PC-3 (cell line): Measurements from ENCODE around the gene LZTFL1. TPM values are rescaled to one million over a fixed set of nuclear protein-coding genes. Genes with fewer than 3 reads are reported as not detected.

Source experiments
- ATAC-seq: fragments of 200-7000 bp; cut with Tn5 transposase; 2 replicates; pipeline ENCODE4 v1.9.1; 2020; ENCODE audit warnings: mild to moderate bottlenecking, moderate library complexity
- BruUV-seq: library from RNA; stranded (reverse); fragments of 400-500 nt; replicated peaks from 2 replicates; lab custom pipeline; 2021; lab: Mats Ljungman, UMichigan
- CTCF ChIA-PET: fragments of 300-600 bp; sonication (Branson Sonifier 250); formaldehyde crosslinking; loops from one replicate; lab custom pipeline; 2022; ENCODE audit warnings: antibody characterized with exemption; lab: Charles Lee
- POLR2A ChIA-PET: fragments of 300-600 bp; sonication (Branson Sonifier 250); formaldehyde crosslinking; loops from one replicate; lab custom pipeline; 2022; ENCODE audit warnings: antibody characterized with exemption; ENCODE audit not compliant: unreplicated experiment; lab: Charles Lee
- DNase-seq: peaks from one replicate; pipeline ENCODE4 v3.0.0-alpha.2; 2015
- H2AFZ ChIP-seq: fragments of 300-600 bp; sonication (generic); 2 replicates; pipeline ENCODE4 v1.6.0; 2016; ENCODE audit warnings: antibody characterized with exemption, low read length
- H3F3A ChIP-seq: fragments of 300-600 bp; sonication (generic); one replicate; pipeline ENCODE4 v1.6.0; 2017; ENCODE audit warnings: antibody characterized with exemption, low read length, control low read depth, mild to moderate bottlenecking; ENCODE audit not compliant: unreplicated experiment
- H3K27ac ChIP-seq: fragments of 300-600 bp; sonication (generic); 2 replicates; pipeline ENCODE4 v1.5.1; 2016; ENCODE audit warnings: mild to moderate bottlenecking, low read length
- H3K27me3 ChIP-seq: fragments of 300-600 bp; sonication (generic); 2 replicates; pipeline ENCODE4 v1.6.1; 2016; ENCODE audit warnings: low read length, mixed read lengths
- H3K36me3 ChIP-seq: fragments of 300-600 bp; sonication (generic); 2 replicates; pipeline ENCODE4 v1.6.1; 2016; ENCODE audit warnings: low read depth, mixed run types, low read length, mixed read lengths
- H3K4me1 ChIP-seq: fragments of 300-600 bp; sonication (generic); 2 replicates; pipeline ENCODE4 v1.5.1; 2016; ENCODE audit warnings: low read length; ENCODE audit not compliant: insufficient read depth
- H3K4me2 ChIP-seq: fragments of 300-600 bp; sonication (generic); 2 replicates; pipeline ENCODE4 v1.6.0; 2016; ENCODE audit warnings: low read length
- H3K4me3 ChIP-seq: fragments of 300-600 bp; sonication (generic); 2 replicates; pipeline ENCODE4 v1.5.1; 2016; ENCODE audit warnings: mild to moderate bottlenecking, low read length, mixed read lengths
- H3K79me2 ChIP-seq: fragments of 300-600 bp; sonication (generic); 2 replicates; pipeline ENCODE4 v1.6.1; 2017; ENCODE audit warnings: low read length, mixed read lengths
- H3K9ac ChIP-seq: fragments of 300-600 bp; sonication (generic); 2 replicates; pipeline ENCODE4 v1.6.0; 2016; ENCODE audit warnings: mild to moderate bottlenecking, low read length
- H3K9me2 ChIP-seq: fragments of 300-600 bp; sonication (generic); replicated peaks from 2 replicates; pipeline ENCODE4 v1.6.1; 2016; ENCODE audit warnings: mixed run types, low read length, mixed read lengths
- H3K9me3 ChIP-seq: fragments of 300-600 bp; sonication (generic); 2 replicates; pipeline ENCODE4 v1.6.1; 2016; ENCODE audit warnings: low read length, mixed read lengths
- H4K20me1 ChIP-seq: fragments of 300-600 bp; sonication (generic); 2 replicates; pipeline ENCODE4 v1.6.1; 2016; ENCODE audit warnings: low read length, mixed read lengths
- CTCF ChIP-seq: fragments of 300-600 bp; sonication (generic); conservative IDR thresholded peaks from 2 replicates; pipeline ENCODE4 v1.5.1; 2017; ENCODE audit warnings: antibody characterized with exemption, low read depth, mild to moderate bottlenecking, low read length
- EZH2 ChIP-seq: fragments of 300-600 bp; sonication (generic); IDR thresholded peaks from one replicate; pipeline ENCODE4 v1.6.1; 2017; ENCODE audit warnings: antibody characterized with exemption, mild to moderate bottlenecking, low read length; ENCODE audit not compliant: unreplicated experiment
- EZH2phosphoT487 ChIP-seq: fragments of 300-600 bp; sonication (generic); IDR thresholded peaks from 2 replicates; pipeline ENCODE4 v1.6.1; 2018; ENCODE audit warnings: mild to moderate bottlenecking, antibody characterized with exemption, low read length, borderline replicate concordance
- intact Hi-C: fragments of 100-400 bp; cut with micrococcal nuclease; formaldehyde crosslinking; loops from 2 replicates; pipeline ENCODE4 v1.9.0; 2023
- total RNA-seq: library from RNA; depleted of rRNA; stranded (reverse); fragments of >200 nt; gene quantifications from 2 replicates; pipeline ENCODE4 v1.2.3, GENCODE V29; 2014

Gene LZTFL1
- total RNA-seq, 1 experiment from 2014 or later: 14.2 TPM

DNA sequence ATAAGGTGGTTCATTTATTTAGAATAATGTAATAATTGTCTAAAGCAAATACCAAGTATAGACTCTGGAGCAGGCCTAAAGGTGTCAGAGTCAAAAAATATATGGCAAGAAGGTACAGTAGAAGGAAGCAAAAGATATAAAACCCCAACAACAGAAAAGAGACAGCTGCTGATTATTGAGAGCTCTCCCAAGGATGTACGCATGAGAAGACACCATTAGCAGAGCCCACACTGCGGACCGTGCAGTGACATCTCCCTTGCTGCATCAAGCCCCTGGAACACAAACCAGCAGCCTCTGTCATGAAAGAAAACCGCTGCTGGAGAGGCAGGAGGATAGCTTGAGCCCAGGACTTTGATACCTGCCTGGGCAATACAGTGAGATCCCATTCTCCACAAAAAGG, 27.6 kb downstream of the LZTFL1 start:
- DNase-seq (no peak), ATAC-seq (no peak)
- H4K20me1 ChIP-seq: no peaks in the 10 kb centered on the region
- no peak overlapping the region for H3K27ac ChIP-seq
- peaks cover 12% of the 10 kb centered on the region for H3F3A ChIP-seq
- H3K27me3 ChIP-seq: no peaks in the 10 kb centered on the region
- H2AFZ ChIP-seq: no peak overlapping the region
- no peak overlapping the region for H3K4me3 ChIP-seq
- TF ChIP-seq EZH2 (no peak), CTCF (no peak), EZH2phosphoT487 (no peak)
- no peaks in the 10 kb centered on the region for H3K36me3 ChIP-seq
- intact Hi-C loops: no loop called here
- CTCF ChIA-PET: interaction anchor here (0.6 kb wide), 1 partner anchor 67 kb away, joined by 3 read pairs; no protein-coding TSS in a partner anchor
- no TSS peak for BruUV-seq
- H3K4me1 ChIP-seq: peaks cover 35% of the 10 kb centered on the region
- H3K79me2 ChIP-seq: no peaks in the 10 kb centered on the region
- POLR2A ChIA-PET: no interaction called here
- no peak overlapping the region for H3K9ac ChIP-seq
- no peak overlapping the region for H3K4me2 ChIP-seq
- no peaks in the 10 kb centered on the region for H3K9me2 ChIP-seq
- H3K9me3 ChIP-seq: no peaks in the 10 kb centered on the region

- no peaks in the 10 kb centered on the region for H3K9me2 ChIP-seq
- ATAC-seq: no peak
- CTCF ChIA-PET: no interaction called here
- H3K9me3 ChIP-seq: no peaks in the 10 kb centered on the region
- no peaks in the 10 kb centered on the region for H3K27me3 ChIP-seq
- no peak overlapping the region for H2AFZ ChIP-seq
- POLR2A ChIA-PET: interaction anchor here (0.7 kb wide), 1 partner anchor 11 kb away, joined by 4 read pairs; no protein-coding TSS in a partner anchor
- no peak for DNase-seq
- no peaks in the 10 kb centered on the region for H3K36me3 ChIP-seq
- no peak overlapping the region for H3K4me3 ChIP-seq
- no TSS peak for BruUV-seq
- no peaks in the 10 kb centered on the region for H4K20me1 ChIP-seq
- no peak overlapping the region for H3K4me2 ChIP-seq
- H3F3A ChIP-seq: no peaks in the 10 kb centered on the region
- intact Hi-C loops: no loop called here
- H3K9ac ChIP-seq: no peak overlapping the region
- no peaks in the 10 kb centered on the region for H3K79me2 ChIP-seq
- no peaks in the 10 kb centered on the region for H3K4me1 ChIP-seq
- no peak for TF ChIP-seq EZH2
- TF ChIP-seq EZH2phosphoT487: no peak
- TF ChIP-seq CTCF: no peak
- no peak overlapping the region for H3K27ac ChIP-seq
Measured at GRCh38 chr3:45807681-45808540, 34.0 kb downstream of the LZTFL1 start.

DNA sequence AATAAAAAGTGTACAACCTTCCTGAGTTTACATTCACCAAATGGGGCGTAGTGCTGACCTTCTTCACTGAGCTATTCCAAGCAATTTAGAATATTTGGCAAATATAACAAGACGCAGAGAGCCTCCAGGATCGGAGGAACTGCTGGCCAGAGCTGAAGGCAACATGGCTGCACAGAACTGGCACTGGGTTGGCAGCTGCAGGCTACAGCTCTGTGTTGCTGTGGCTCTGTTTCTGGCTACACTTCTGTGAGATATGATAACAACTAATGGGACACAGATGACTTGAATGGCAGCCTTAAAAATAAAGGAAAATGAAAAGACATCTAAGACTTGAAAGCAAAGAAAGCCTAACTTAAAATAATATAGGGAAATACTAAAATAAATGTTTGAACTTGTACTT, 34.8 kb downstream of the LZTFL1 start:
- Histone ChIP-seq H3K4me2 (no peak overlapping the region), H3K79me2 (no peaks in the 10 kb centered on the region), H3K27ac (no peak overlapping the region), H4K20me1 (no peaks in the 10 kb centered on the region), H3K36me3 (no peaks in the 10 kb centered on the region), H3K4me1 (no peaks in the 10 kb centered on the region), H3K9me2 (no peaks in the 10 kb centered on the region), H3K9me3 (no peaks in the 10 kb centered on the region), H3K9ac (no peak overlapping the region), H3K4me3 (no peak overlapping the region), H3F3A (no peaks in the 10 kb centered on the region), H2AFZ (no peak overlapping the region), H3K27me3 (no peaks in the 10 kb centered on the region)
- POLR2A ChIA-PET: no interaction called here
- no peak for TF ChIP-seq CTCF
- CTCF ChIA-PET: no interaction called here
- no peak for DNase-seq
- ATAC-seq: no peak
- BruUV-seq: no TSS peak
- intact Hi-C loops: no loop called here
